Uterus (tissue), 2 donors: ENCODE data around the gene SCN10A.

Experiments used
- POLR2A ChIP-seq, 2 donors: fragments of 450-650 bp; IDR thresholded peaks; one replicate each; pipeline ENCODE4 v1.6.1; 2016; ENCODE audit warnings: antibody characterized with exemption in 2 of 2, mild to moderate bottlenecking in 1 of 2, moderate library complexity in 1 of 2
- TF ChIP-seq, protein P1 (sequence below), 4 experiments: fragments of 200-600 bp in 2 of 4; fragments of 450-650 bp in 2 of 4; sonication (generic) in 2 of 4; IDR thresholded peaks; one replicate each; pipeline ENCODE4 v1.5.1; 2016 to 2019; ENCODE audit warnings: antibody characterized with exemption in 4 of 4, mild to moderate bottlenecking in 2 of 4, moderate library complexity in 1 of 4

DNA sequence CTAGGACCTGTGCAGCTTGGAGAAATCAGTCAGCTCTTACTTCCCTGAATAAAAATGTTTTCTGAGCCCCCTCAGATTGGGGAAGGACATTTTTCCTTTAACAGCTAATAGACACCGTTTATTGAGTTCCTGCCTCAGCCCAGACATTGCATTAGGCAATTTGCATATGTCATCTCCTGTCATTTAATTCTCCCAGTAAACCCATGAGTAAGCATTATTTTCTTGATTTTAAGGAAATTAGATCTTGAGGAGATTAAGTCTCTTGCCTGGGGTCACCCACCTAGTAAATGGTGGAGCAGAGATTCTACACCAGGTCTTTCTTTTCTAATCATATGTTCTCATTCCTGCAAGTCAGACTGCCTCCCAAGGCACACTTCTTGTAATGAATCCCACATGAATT lies 88.0 kb downstream of the SCN10A start:
- no peak for TF ChIP-seq POLR2A (IDR thresholded peaks at IDR 0.05)
- TF ChIP-seq, protein P1, sequence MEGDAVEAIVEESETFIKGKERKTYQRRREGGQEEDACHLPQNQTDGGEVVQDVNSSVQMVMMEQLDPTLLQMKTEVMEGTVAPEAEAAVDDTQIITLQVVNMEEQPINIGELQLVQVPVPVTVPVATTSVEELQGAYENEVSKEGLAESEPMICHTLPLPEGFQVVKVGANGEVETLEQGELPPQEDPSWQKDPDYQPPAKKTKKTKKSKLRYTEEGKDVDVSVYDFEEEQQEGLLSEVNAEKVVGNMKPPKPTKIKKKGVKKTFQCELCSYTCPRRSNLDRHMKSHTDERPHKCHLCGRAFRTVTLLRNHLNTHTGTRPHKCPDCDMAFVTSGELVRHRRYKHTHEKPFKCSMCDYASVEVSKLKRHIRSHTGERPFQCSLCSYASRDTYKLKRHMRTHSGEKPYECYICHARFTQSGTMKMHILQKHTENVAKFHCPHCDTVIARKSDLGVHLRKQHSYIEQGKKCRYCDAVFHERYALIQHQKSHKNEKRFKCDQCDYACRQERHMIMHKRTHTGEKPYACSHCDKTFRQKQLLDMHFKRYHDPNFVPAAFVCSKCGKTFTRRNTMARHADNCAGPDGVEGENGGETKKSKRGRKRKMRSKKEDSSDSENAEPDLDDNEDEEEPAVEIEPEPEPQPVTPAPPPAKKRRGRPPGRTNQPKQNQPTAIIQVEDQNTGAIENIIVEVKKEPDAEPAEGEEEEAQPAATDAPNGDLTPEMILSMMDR (IDR thresholded peaks at IDR 0.05), result no peak
